B cell (primary cell): ENCODE measurements around the gene RHOT1. TPM values are rescaled to one million over a fixed set of nuclear protein-coding genes. Genes with fewer than 3 reads are reported as not detected.
"Not testable (repeated sequence)": the region's sequence is repeated elsewhere in the genome, so short reads cannot be mapped to it uniquely, and the experiment has no call there.

Experiments
- ATAC-seq: fragments of 200-7000 bp; cut with Tn5 transposase; one replicate; pipeline ENCODE4 v1.10.0; 2021; ENCODE audit warnings: low read depth, mild to moderate bottlenecking, moderate number of reproducible peaks, moderate library complexity
- CTCF ChIA-PET: fragments of 350-600 bp; sonication (Branson Sonifier 250); formaldehyde crosslinking; loops from one replicate; lab custom pipeline; 2021; ENCODE audit warnings: antibody characterized with exemption, inconsistent platforms; lab: Charles Lee
- POLR2A ChIA-PET: fragments of 350-600 bp; sonication (Branson Sonifier 250); formaldehyde crosslinking; loops from one replicate; lab custom pipeline; 2021; ENCODE audit warnings: antibody characterized with exemption; lab: Charles Lee
- DNase-seq: peaks from one replicate; pipeline ENCODE4 v3.0.0; 2013
- H2AFZ ChIP-seq: 2 replicates; pipeline ENCODE4 v1.6.1; 2012; ENCODE audit warnings: mild to moderate bottlenecking, low read depth, low read length; ENCODE audit not compliant: insufficient read depth, poor library complexity, severe bottlenecking
- H3K27ac ChIP-seq, 2 donors: 1 replicate in 1 of 2; 2 replicates in 1 of 2; pipeline ENCODE4 v1.5.1; 2012 to 2013; ENCODE audit warnings: low read length in 2 of 2, mild to moderate bottlenecking in 2 of 2, moderate library complexity in 1 of 2
- H3K27me3 ChIP-seq, 4 experiments: fragments of 200-600 bp in 1 of 4; sonication (generic) in 1 of 4; replicated peaks in 1 of 4; 1 replicate in 2 of 4; 2 replicates in 2 of 4; pipeline versions ENCODE4 v1.6.1 to v1.7.0; 2013 to 2016; ENCODE audit warnings: low read length in 3 of 4, mild to moderate bottlenecking in 2 of 4, mixed read lengths in 1 of 4, moderate library complexity in 1 of 4; ENCODE audit not compliant: insufficient read depth in 4 of 4, control insufficient read depth in 3 of 4; ENCODE audit errors: control extremely low read depth in 1 of 4
- H3K36me3 ChIP-seq, 2 experiments: replicated peaks in 1 of 2; 1 replicate in 1 of 2; 2 replicates in 1 of 2; pipeline versions ENCODE4 v1.6.1 to v1.7.1; 2013; ENCODE audit warnings: low read length in 1 of 2; ENCODE audit not compliant: insufficient read depth in 2 of 2, control insufficient read depth in 1 of 2; ENCODE audit errors: control extremely low read depth in 1 of 2, extremely low read depth in 1 of 2
- H3K4me1 ChIP-seq, 2 donors: fragments of 200-600 bp in 1 of 2; sonication (generic) in 1 of 2; 1 replicate in 1 of 2; 2 replicates in 1 of 2; pipeline versions ENCODE4 v1.5.1 to v1.6.1; 2013 to 2017; ENCODE audit warnings: low read length in 2 of 2; ENCODE audit not compliant: control insufficient read depth in 2 of 2, insufficient read depth in 2 of 2
- H3K4me2 ChIP-seq: replicated peaks from 2 replicates; pipeline ENCODE3; 2012; ENCODE audit warnings: mild to moderate bottlenecking, low read depth, low read length; ENCODE audit not compliant: poor library complexity, severe bottlenecking
- H3K4me3 ChIP-seq, 5 experiments: fragments of 200-600 bp in 1 of 5; sonication (generic) in 1 of 5; 1 replicate in 3 of 5; 2 replicates in 2 of 5; pipeline versions ENCODE4 v1.5.1 to v1.7.0; 2011 to 2016; ENCODE audit warnings: low read length in 4 of 5, mild to moderate bottlenecking in 4 of 5, low read depth in 2 of 5, control low read depth in 1 of 5, moderate library complexity in 1 of 5; ENCODE audit not compliant: insufficient read depth in 1 of 5; ENCODE audit errors: control extremely low read depth in 1 of 5, extremely low read depth in 1 of 5
- H3K79me2 ChIP-seq: fragments of 200-600 bp; sonication (generic); one replicate; pipeline ENCODE4 v1.6.0; 2016; ENCODE audit warnings: low read length; ENCODE audit not compliant: control insufficient read depth, insufficient read depth
- H3K9ac ChIP-seq: fragments of 200-600 bp; sonication (generic); 2 replicates; pipeline ENCODE4 v1.6.1; 2017; ENCODE audit warnings: mild to moderate bottlenecking, low read length, moderate library complexity
- H3K9me3 ChIP-seq, 3 donors: one replicate each; pipeline versions ENCODE4 v1.6.1 to v1.7.1; 2013; ENCODE audit warnings: low read length in 2 of 3; ENCODE audit not compliant: control insufficient read depth in 2 of 3, insufficient read depth in 1 of 3; ENCODE audit errors: control extremely low read depth in 1 of 3
- H4K20me1 ChIP-seq: 2 replicates; pipeline ENCODE4 v1.6.0; 2012; ENCODE audit warnings: mild to moderate bottlenecking, low read length; ENCODE audit not compliant: insufficient read depth, control insufficient read depth, poor library complexity, severe bottlenecking
- H3K27ac Mint-ChIP-seq: one replicate; pipeline ENCODE4 v1.8.0; 2021; ENCODE audit warnings: mixed read lengths
- H3K27me3 Mint-ChIP-seq: one replicate; pipeline ENCODE4 v1.8.0; 2021; ENCODE audit warnings: mixed read lengths
- H3K4me1 Mint-ChIP-seq: one replicate; pipeline ENCODE4 v1.8.0; 2021; ENCODE audit warnings: mixed read lengths
- H3K4me3 Mint-ChIP-seq: one replicate; pipeline ENCODE4 v1.8.0; 2021; ENCODE audit warnings: mixed read lengths
- H3K9me3 Mint-ChIP-seq: one replicate; pipeline ENCODE4 v1.8.0; 2022; ENCODE audit warnings: mixed read lengths; ENCODE audit not compliant: insufficient read depth
- CTCF ChIP-seq: fragments of 200-600 bp; IDR thresholded peaks from one replicate; pipeline ENCODE4 v1.8.0; 2022; ENCODE audit warnings: antibody characterized with exemption, mild to moderate bottlenecking
- WGBS: methylation state at CpG from one replicate; pipeline ENCODE4 v1.1.5; 2013; ENCODE audit warnings: missing lambda C conversion rate; ENCODE audit not compliant: insufficient coverage; 5-methylcytosine and 5-hydroxymethylcytosine counted together
- intact Hi-C: fragments of 100-400 bp; cut with micrococcal nuclease; formaldehyde crosslinking; loops from one replicate; pipeline ENCODE4 v1.10.0; 2022
- polyA plus RNA-seq: library from polyadenylated mRNA; depleted of rRNA; stranded (reverse); fragments of >200 nt; gene quantifications from 2 replicates; pipeline ENCODE4 v1.2.3, GENCODE V29; 2012
- total RNA-seq, 2 donors: library from RNA; stranded (reverse); fragments of 120-200 nt in 1 of 2; gene quantifications; 1 replicate in 1 of 2; 2 replicates in 1 of 2; pipeline versions ENCODE4 v1.2.3 to v1.2.4, GENCODE V29; 2013 to 2022

RHOT1 gene
- total and polyA plus RNA-seq, 2 donors (not counting 1 experiment from before 2014, with no cell fraction given): 24.6 to 24.7 TPM

GRCh38 chr17:32261936-32262510 is 119.7 kb downstream of the RHOT1 start:
- ChIA-PET POLR2A (no interaction called here), CTCF (no interaction called here)
- Histone ChIP-seq H3K36me3 (no peaks in the 10 kb centered on the region), H3K79me2 (no peaks in the 10 kb centered on the region), H3K4me3 (no peak overlapping the region), H2AFZ (no peak overlapping the region), H3K9ac (no peak overlapping the region), H3K4me2 (no peak overlapping the region), H3K27me3 (peaks cover 0 to 32% (median 18%) of the 10 kb centered on the region in 4 experiments), H3K27ac (no peak overlapping the region), H3K9me3 (no peaks in the 10 kb centered on the region), H3K4me1 (peaks cover 15 to 17% of the 10 kb centered on the region in 2 donors), H4K20me1 (no peaks in the 10 kb centered on the region)
- WGBS: 94% methylated on average over 12 of the region's 13 CpGs
- Mint-ChIP-seq H3K4me1 (peaks cover 6% of the 10 kb centered on the region), H3K9me3 (no peaks in the 10 kb centered on the region), H3K4me3 (no peak overlapping the region), H3K27ac (no peak overlapping the region), H3K27me3 (peaks cover 64% of the 10 kb centered on the region)
- no peak for ATAC-seq
- intact Hi-C loops: no loop called here
- TF ChIP-seq CTCF: no peak
- DNase-seq: no peak

GRCh38 chr17:32263515-32263914 is 121.2 kb downstream of the RHOT1 start:
- H3K4me3 ChIP-seq, H3K27ac Mint-ChIP-seq, H2AFZ ChIP-seq, DNase-seq, H3K27ac ChIP-seq, H3K4me2 ChIP-seq, POLR2A ChIA-PET, H3K9me3 ChIP-seq, CTCF ChIA-PET, ATAC-seq, H3K4me3 Mint-ChIP-seq, H3K9ac ChIP-seq, H3K36me3 ChIP-seq, H3K79me2 ChIP-seq, intact Hi-C loops, H3K9me3 Mint-ChIP-seq, H4K20me1 ChIP-seq: not testable (repeated sequence)
- H3K4me1 ChIP-seq: peaks cover 24 to 30% of the 10 kb centered on the region in 2 donors
- 95% methylated on average over 17 of the region's 17 CpGs for WGBS
- peaks cover 17% of the 10 kb centered on the region for H3K4me1 Mint-ChIP-seq
- peaks cover 0 to 47% (median 32%) of the 10 kb centered on the region in 4 experiments for H3K27me3 ChIP-seq
- H3K27me3 Mint-ChIP-seq: peaks cover 72% of the 10 kb centered on the region
